Left colon (tissue), 2 donors: ENCODE results near the gene RAMP3. TPM values are rescaled to one million over a fixed set of nuclear protein-coding genes. Genes with fewer than 3 reads are reported as not detected.
A peak's percentile ranks its signal among the peaks of the same experiment; 100 is the strongest.
"Not testable (repeated sequence)": the region's sequence is repeated elsewhere in the genome, so short reads cannot be mapped to it uniquely, and the experiment has no call there.

Source experiments
- ATAC-seq: fragments of 200-7000 bp; cut with Tn5 transposase; one replicate; pipeline ENCODE4 v1.9.1; 2020; ENCODE audit warnings: mild to moderate bottlenecking, moderate library complexity
- DNase-seq, 2 donors: peaks; one replicate each; pipeline ENCODE4 v3.0.0-alpha.2; 2020
- intact Hi-C, 2 donors: fragments of 100-400 bp; cut with DNase I in 1 of 2; cut with micrococcal nuclease in 1 of 2; formaldehyde crosslinking; loops; one replicate each; pipeline versions ENCODE4 v1.11.2 to v1.14.0; 2022; cut with DNase I, micrococcal nuclease
- total RNA-seq, 2 donors: library from RNA; stranded (reverse); fragmentation: NEBNext Ultra II Directional; extraction: Animal tissue kit (Norgen Biotek cat#: 25700); gene quantifications; one replicate each; pipeline ENCODE4 v1.2.1, GENCODE V29; 2021
- donor health status: DM: no; HTN: no; CAD: no.
- donor health status: DM: yes; HTN: yes; CAD: no.

Gene RAMP3
- total RNA-seq, 2 donors from 2014 or later = 8.8 to 9.5 TPM

GRCh38 chr7:45151131-45151684 is 6.4 kb upstream of the RAMP3 start:
- ATAC-seq = no peak
- intact Hi-C loops = no loop called here
- no peak for DNase-seq

- ATAC-seq (no peak), DNase-seq (no peak)
- intact Hi-C loops = no loop called here
These were observed 5.6 kb upstream of the RAMP3 start for GRCh38 chr7:45151967-45152366.

- intact Hi-C loops = no loop called here
- DNase-seq (no peak), ATAC-seq (peak; percentile 10)
These were observed 4.4 kb upstream of the RAMP3 start for GRCh38 chr7:45153233-45153632.

GRCh38 chr7:45153861-45154260 is 3.7 kb upstream of the RAMP3 start:
- not testable (repeated sequence) for ATAC-seq, DNase-seq
- intact Hi-C loops = loop anchor here in 1 of 2 donors (2.0 kb wide), 1 partner anchor 107 kb away; no protein-coding TSS in a partner anchor

GRCh38 chr7:45155357-45155900 is 2.2 kb upstream of the RAMP3 start:
- intact Hi-C loops = loop anchor here (2.0 to 5.0 kb wide), 2 partner anchors 102 to 105 kb away; no protein-coding TSS in a partner anchor
- DNase-seq = no peak
- ATAC-seq = no peak

- DNase-seq (no peak), ATAC-seq (no peak)
- intact Hi-C loops = loop anchor here (2.0 to 5.0 kb wide), 2 partner anchors 101 to 105 kb away; no protein-coding TSS in a partner anchor
These were observed 1.6 kb upstream of the RAMP3 start for GRCh38 chr7:45155941-45156340.

GRCh38 chr7:45156516-45157272 is 897 bp upstream of the RAMP3 start:
- no peak for ATAC-seq
- DNase-seq = no peak
- intact Hi-C loops = loop anchor here in 1 of 2 donors (5.0 kb wide), 1 partner anchor 101 kb away; no protein-coding TSS in a partner anchor

- ATAC-seq = no peak
- no peak for DNase-seq
- intact Hi-C loops = loop anchor here in 1 of 2 donors (5.0 kb wide), 1 partner anchor 100 kb away; no protein-coding TSS in a partner anchor
These were observed 322 bp upstream of the RAMP3 start for GRCh38 chr7:45157286-45157652.

GRCh38 chr7:45158471-45158870 is 880 bp downstream of the RAMP3 start:
- intact Hi-C loops = loop anchor here in 1 of 2 donors (5.0 kb wide), 1 partner anchor 99 kb away; no protein-coding TSS in a partner anchor
- DNase-seq = no peak
- no peak for ATAC-seq

- DNase-seq (no peak), ATAC-seq (no peak)
- intact Hi-C loops = loop anchor here in 1 of 2 donors (5.0 kb wide), 1 partner anchor 98 kb away; no protein-coding TSS in a partner anchor
These were observed 1.7 kb downstream of the RAMP3 start for GRCh38 chr7:45159296-45159695.

GRCh38 chr7:45160417-45160881 is 2.9 kb downstream of the RAMP3 start:
- intact Hi-C loops = no loop called here
- DNase-seq (no peak), ATAC-seq (no peak)

GRCh38 chr7:45161138-45161537 is 3.5 kb downstream of the RAMP3 start:
- no peak for ATAC-seq
- no peak for DNase-seq
- intact Hi-C loops = no loop called here

GRCh38 chr7:45161842-45162241 is 4.3 kb downstream of the RAMP3 start:
- no peak for ATAC-seq
- intact Hi-C loops = no loop called here

GRCh38 chr7:45162311-45162845 is 4.8 kb downstream of the RAMP3 start:
- intact Hi-C loops = no loop called here
- DNase-seq (no peak), ATAC-seq (no peak)

More at GRCh38 chr7:45161842-45162241, 4.3 kb downstream of the RAMP3 start:
- DNase-seq = no peak

- DNase-seq (no peak), ATAC-seq (no peak)
- intact Hi-C loops = no loop called here
These were observed 5.5 kb downstream of the RAMP3 start for GRCh38 chr7:45162943-45163691.

- DNase-seq = no peak
- intact Hi-C loops = no loop called here
- ATAC-seq = no peak
These were observed 6.1 kb downstream of the RAMP3 start for GRCh38 chr7:45163692-45164052.

- DNase-seq, ATAC-seq, intact Hi-C loops: not testable (repeated sequence)
These were observed 6.7 kb downstream of the RAMP3 start for GRCh38 chr7:45164271-45164670.

GRCh38 chr7:45165857-45166256 is 8.3 kb downstream of the RAMP3 start:
- ATAC-seq (no peak), DNase-seq (no peak)
- intact Hi-C loops = no loop called here

GRCh38 chr7:45171946-45172345 is 14.4 kb downstream of the RAMP3 start:
- intact Hi-C loops = no loop called here
- DNase-seq (no peak), ATAC-seq (no peak)
